Coronary artery (tissue), 2 donors: ENCODE results near the gene TM4SF4.

Source experiments
- DNase-seq: peaks from one replicate; pipeline ENCODE4 v3.0.0-alpha.2; 2017; ENCODE audit warnings: low spot score
- H3K27ac ChIP-seq, 2 donors: fragments of 200-600 bp; sonication (generic); one replicate each; pipeline ENCODE4 v1.5.1; 2016 to 2019
- H3K4me3 ChIP-seq: fragments of 200-600 bp; sonication (generic); 2 replicates; pipeline ENCODE4 v1.5.1; 2016; ENCODE audit warnings: mild to moderate bottlenecking, moderate library complexity
- CTCF ChIP-seq: fragments of 200-600 bp; sonication (generic); IDR thresholded peaks from one replicate; pipeline ENCODE4 v1.5.1; 2019; ENCODE audit warnings: antibody characterized with exemption

The TM4SF4 gene

GRCh38 chr3:149470381-149470780 is 4.1 kb upstream of the TM4SF4 start:
- Histone ChIP-seq H3K27ac (peak overlapping the region in 1 of 2 donors; percentile 64), H3K4me3 (no peak overlapping the region)
- no peak for DNase-seq
- TF ChIP-seq CTCF: no peak

GRCh38 chr3:149472030-149472797 is 2.3 kb upstream of the TM4SF4 start:
- DNase-seq: no peak
- Histone ChIP-seq H3K4me3 (no peak overlapping the region), H3K27ac (peak overlapping the region; percentile 71 to 81)
- no peak for TF ChIP-seq CTCF

- DNase-seq: peak; percentile 80
- peak overlapping the region; percentile 71 to 81 for H3K27ac ChIP-seq
These were observed 894 bp upstream of the TM4SF4 start for GRCh38 chr3:149473357-149474249.

GRCh38 chr3:149475451-149476060 is 1.1 kb downstream of the TM4SF4 start:
- Histone ChIP-seq H3K4me3 (no peak overlapping the region), H3K27ac (no peak overlapping the region)
- TF ChIP-seq CTCF: no peak
- no peak for DNase-seq

More at GRCh38 chr3:149473357-149474249, 894 bp upstream of the TM4SF4 start:
- no peak overlapping the region for H3K4me3 ChIP-seq
- no peak for TF ChIP-seq CTCF

GRCh38 chr3:149476225-149476624 is 1.7 kb downstream of the TM4SF4 start:
- DNase-seq: no peak
- H3K27ac ChIP-seq: no peak overlapping the region
- no peak for TF ChIP-seq CTCF
- no peak overlapping the region for H3K4me3 ChIP-seq

- Histone ChIP-seq H3K27ac (peak overlapping the region; percentile 63 to 80), H3K4me3 (no peak overlapping the region)
- no peak for TF ChIP-seq CTCF
- no peak for DNase-seq
These were observed 5.3 kb downstream of the TM4SF4 start for GRCh38 chr3:149479621-149480325.
